Lower leg skin (tissue), 4 donors: ENCODE measurements around the gene GPR32. TPM values are rescaled to one million over a fixed set of nuclear protein-coding genes. Genes with fewer than 3 reads are reported as not detected.

Experiments
- DNase-seq, 2 donors: peaks; one replicate each; pipeline ENCODE4 v3.0.0-alpha.2; 2019; ENCODE audit warnings: low spot score in 2 of 2
- H3K4me3 ChIP-seq: fragments of 200-600 bp; sonication (generic); 2 replicates; pipeline ENCODE4 v1.5.1; 2017; ENCODE audit warnings: mild to moderate bottlenecking, low read depth; ENCODE audit not compliant: poor library complexity, severe bottlenecking
- POLR2A ChIP-seq, 2 donors: fragments of 450-650 bp; IDR thresholded peaks; one replicate each; pipeline ENCODE4 v1.6.1; 2016 to 2017; ENCODE audit warnings: antibody characterized with exemption in 2 of 2, mild to moderate bottlenecking in 1 of 2, moderate library complexity in 1 of 2
- WGBS, 2 donors: methylation state at CpG; one replicate each; pipeline ENCODE4 v1.1.5; 2018; 5-methylcytosine and 5-hydroxymethylcytosine counted together
- intact Hi-C: fragments of 100-400 bp; cut with DNase I; formaldehyde crosslinking; loops from one replicate; pipeline ENCODE4 v1.15.0; 2023; ENCODE audit warnings: low total_unique reads
- total RNA-seq, 4 donors: library from RNA; depleted of rRNA; stranded (reverse); fragments of >200 nt; gene quantifications; one replicate each; pipeline ENCODE4 v1.1.0, GENCODE V29; 2016
- TF ChIP-seq, protein P1 (sequence below), 3 donors: fragments of 450-650 bp; IDR thresholded peaks; one replicate each; pipeline ENCODE4 v1.5.1; 2016; ENCODE audit warnings: antibody characterized with exemption in 3 of 3, mild to moderate bottlenecking in 3 of 3, moderate library complexity in 2 of 3

GPR32 gene
- total RNA-seq, 4 donors from 2014 or later = not detected

DNA sequence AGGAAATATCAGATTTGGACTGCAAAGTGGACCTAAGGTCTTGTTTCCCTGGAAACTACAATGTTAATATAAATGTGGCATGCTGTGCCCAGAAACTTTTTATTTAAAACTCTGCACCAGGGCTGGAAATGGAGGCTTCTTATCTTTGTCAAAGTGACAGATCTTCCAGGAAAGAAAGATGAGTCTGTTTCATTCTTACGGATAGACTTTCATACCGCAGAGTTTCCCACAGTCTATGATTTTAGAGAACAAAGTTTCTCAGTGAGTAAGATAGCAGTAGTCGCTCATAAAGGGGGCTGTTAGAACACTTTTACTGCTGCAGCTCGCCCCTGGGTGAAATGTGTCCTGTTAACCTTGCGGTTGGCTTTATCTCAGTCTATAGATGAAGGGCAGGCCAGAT lies 40.4 kb upstream of the GPR32 start:
- 70 to 83% methylated on average over 5 of the region's 5 CpGs for WGBS, 2 donors
- intact Hi-C loops = no loop called here

DNA sequence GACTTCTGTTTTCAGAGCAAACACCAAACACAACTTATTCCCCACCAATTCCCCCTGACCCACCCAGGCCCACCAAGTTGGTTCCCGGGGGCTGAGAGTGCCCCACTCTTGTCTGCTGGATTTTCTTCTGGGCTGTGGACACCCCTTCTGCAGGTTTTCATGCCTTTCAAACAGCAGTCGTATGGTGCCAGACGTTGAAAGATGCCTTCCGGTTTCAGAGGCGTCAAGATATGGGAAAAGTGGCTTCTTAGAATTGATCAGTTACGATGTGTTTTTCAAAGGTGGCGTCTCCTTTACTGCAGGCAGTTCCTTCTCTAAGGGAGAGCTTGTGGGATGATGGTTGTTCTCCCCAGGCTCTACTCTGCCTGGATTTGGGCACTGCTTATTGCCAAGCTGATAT lies 34.4 kb upstream of the GPR32 start:
- TF ChIP-seq, protein P1, sequence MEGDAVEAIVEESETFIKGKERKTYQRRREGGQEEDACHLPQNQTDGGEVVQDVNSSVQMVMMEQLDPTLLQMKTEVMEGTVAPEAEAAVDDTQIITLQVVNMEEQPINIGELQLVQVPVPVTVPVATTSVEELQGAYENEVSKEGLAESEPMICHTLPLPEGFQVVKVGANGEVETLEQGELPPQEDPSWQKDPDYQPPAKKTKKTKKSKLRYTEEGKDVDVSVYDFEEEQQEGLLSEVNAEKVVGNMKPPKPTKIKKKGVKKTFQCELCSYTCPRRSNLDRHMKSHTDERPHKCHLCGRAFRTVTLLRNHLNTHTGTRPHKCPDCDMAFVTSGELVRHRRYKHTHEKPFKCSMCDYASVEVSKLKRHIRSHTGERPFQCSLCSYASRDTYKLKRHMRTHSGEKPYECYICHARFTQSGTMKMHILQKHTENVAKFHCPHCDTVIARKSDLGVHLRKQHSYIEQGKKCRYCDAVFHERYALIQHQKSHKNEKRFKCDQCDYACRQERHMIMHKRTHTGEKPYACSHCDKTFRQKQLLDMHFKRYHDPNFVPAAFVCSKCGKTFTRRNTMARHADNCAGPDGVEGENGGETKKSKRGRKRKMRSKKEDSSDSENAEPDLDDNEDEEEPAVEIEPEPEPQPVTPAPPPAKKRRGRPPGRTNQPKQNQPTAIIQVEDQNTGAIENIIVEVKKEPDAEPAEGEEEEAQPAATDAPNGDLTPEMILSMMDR (IDR thresholded peaks at IDR 0.05) = no peak
- TF ChIP-seq POLR2A (IDR thresholded peaks at IDR 0.05) = no peak
- no peak overlapping the region for H3K4me3 ChIP-seq
- intact Hi-C loops = no loop called here
- DNase-seq = no peak
- WGBS, 2 donors = 65 to 69% methylated on average over 7 of the region's 7 CpGs

More for the DNA sequence above, 40.4 kb upstream of the GPR32 start:
- DNase-seq = no peak
- H3K4me3 ChIP-seq = no peak overlapping the region
- TF ChIP-seq, protein P1 (IDR thresholded peaks at IDR 0.05) = no peak
- no peak for TF ChIP-seq POLR2A (IDR thresholded peaks at IDR 0.05)

DNA sequence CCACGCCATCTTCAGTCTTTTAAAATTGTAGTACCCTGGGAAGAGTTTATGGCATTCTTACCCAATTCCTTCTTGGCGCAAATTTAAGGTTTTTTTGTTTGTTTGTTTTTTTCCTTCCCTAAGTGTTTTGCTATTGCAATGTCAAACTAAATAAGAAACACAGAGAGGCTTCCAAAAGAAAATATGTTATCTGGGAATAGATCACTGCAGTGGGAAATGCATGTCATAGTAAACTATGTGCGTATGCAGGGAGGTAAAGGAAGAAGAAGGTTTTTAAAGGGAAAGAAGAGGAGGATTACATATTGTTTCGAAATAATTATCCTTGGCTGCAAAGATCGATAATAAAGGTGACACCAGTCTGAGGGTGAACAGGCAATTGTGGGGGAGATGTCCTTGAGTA lies 33.9 kb upstream of the GPR32 start:
- WGBS, 2 donors = 60 to 62% methylated on average over 5 of the region's 5 CpGs
- no peak for DNase-seq
- TF ChIP-seq POLR2A (IDR thresholded peaks at IDR 0.05) = no peak
- TF ChIP-seq, protein P1 (IDR thresholded peaks at IDR 0.05) = no peak
- intact Hi-C loops = no loop called here
- no peak overlapping the region for H3K4me3 ChIP-seq

DNA sequence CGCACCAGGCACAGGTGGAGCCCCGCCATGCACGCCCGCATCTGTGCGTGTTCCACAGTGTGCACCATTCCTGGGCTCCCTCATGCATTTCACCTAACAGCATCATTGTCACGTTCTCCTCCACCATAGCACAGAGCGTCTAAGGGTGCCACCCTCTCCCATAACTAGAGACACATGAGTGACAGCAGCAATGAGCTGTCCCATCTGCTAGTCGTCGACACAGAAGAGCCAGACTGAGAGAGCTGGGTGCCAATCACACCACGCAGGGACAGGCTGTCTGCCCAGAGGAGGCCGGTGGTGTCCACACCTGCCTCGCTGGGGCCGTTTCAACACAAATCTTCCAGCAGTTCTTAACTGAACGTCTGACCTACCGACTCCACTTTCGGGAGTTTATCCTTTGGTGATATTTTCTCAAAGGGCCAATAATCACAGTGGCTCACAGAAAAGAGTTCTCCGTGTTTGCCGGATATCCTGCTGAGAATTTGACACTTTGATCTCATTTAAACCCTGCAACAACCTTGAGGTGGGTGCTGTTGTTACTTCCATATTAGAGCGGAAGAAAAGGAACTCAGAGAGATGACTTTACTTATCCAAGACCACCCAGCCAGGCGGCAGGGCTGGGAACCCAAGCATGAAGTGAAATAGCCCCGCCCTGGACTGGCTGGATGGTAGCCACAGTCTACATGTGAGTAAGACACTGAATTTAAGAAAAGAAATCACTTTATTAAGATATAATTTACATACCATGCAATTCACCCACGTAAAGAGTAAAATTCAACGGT lies 30.9 kb upstream of the GPR32 start:
- no peak for DNase-seq
- intact Hi-C loops = no loop called here
- no peak for TF ChIP-seq POLR2A (IDR thresholded peaks at IDR 0.05)
- TF ChIP-seq, protein P1 (IDR thresholded peaks at IDR 0.05) = no peak
- H3K4me3 ChIP-seq = no peak overlapping the region
- WGBS, 2 donors = 78 to 83% methylated on average over 23 of the region's 23 CpGs

DNA sequence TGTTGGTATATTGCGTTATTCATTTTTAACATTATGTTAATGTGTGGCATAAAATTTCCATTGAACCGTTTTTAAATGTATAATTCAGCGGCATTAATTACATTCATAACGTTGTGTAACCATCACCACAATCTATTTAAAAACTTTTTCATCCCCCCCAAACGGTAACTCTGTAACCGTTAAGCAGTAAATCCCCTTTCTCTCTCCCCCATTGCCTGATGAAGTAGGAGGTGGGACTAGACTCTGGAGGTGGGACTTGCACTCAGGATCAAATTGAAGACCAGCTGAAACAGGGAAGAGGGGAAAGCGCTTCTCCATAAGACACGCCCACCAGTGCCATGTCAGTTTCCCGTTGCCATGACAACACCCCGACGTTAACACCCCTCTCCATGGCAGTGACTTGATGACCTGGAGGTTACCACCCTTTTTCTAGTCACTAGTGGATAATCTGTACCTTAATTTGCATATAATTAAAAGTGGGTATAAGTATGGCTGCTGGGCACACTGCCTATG lies 30.3 kb upstream of the GPR32 start:
- no peak overlapping the region for H3K4me3 ChIP-seq
- intact Hi-C loops = no loop called here
- 52 to 68% methylated on average over 11 of the region's 11 CpGs for WGBS, 2 donors
- no peak for TF ChIP-seq POLR2A (IDR thresholded peaks at IDR 0.05)
- TF ChIP-seq, protein P1 (IDR thresholded peaks at IDR 0.05) = no peak
- DNase-seq = no peak
